Heart left ventricle (tissue), 16 donors: ENCODE results near the gene CD209. TPM values are rescaled to one million over a fixed set of nuclear protein-coding genes. Genes with fewer than 3 reads are reported as not detected.

Experiments
- ATAC-seq, 4 donors: fragments of 200-7000 bp; cut with Tn5 transposase; one replicate each; pipeline ENCODE4 v1.9.1; 2020 to 2022; ENCODE audit warnings: moderate library complexity in 4 of 4, mild to moderate bottlenecking in 3 of 4, moderate number of reproducible peaks in 1 of 4
- DNase-seq, 5 donors: peaks; one replicate each; pipeline ENCODE4 v3.0.0-alpha.2; 2020
- H3K27ac ChIP-seq, 12 donors: fragments of 200-600 bp; sonication (generic) in 4 of 12; one replicate each; pipeline versions ENCODE4 v1.5.0 to v1.8.0; 2016 to 2022; ENCODE audit warnings: mild to moderate bottlenecking in 2 of 12
- H3K27me3 ChIP-seq, 9 donors: fragments of 200-600 bp; sonication (generic) in 2 of 9; one replicate each; pipeline versions ENCODE4 v1.5.1 to v1.8.0; 2016 to 2022; ENCODE audit warnings: mild to moderate bottlenecking in 3 of 9
- H3K36me3 ChIP-seq, 9 donors: fragments of 200-600 bp; sonication (generic) in 2 of 9; one replicate each; pipeline versions ENCODE4 v1.5.0 to v1.8.0; 2018 to 2022; ENCODE audit warnings: mild to moderate bottlenecking in 2 of 9
- H3K4me1 ChIP-seq, 12 donors: fragments of 200-600 bp; sonication (generic) in 4 of 12; one replicate each; pipeline versions ENCODE4 v1.5.0 to v1.8.0; 2016 to 2022; ENCODE audit warnings: mild to moderate bottlenecking in 3 of 12
- H3K4me3 ChIP-seq, 12 donors: fragments of 200-600 bp; sonication (generic) in 4 of 12; one replicate each; pipeline versions ENCODE4 v1.5.0 to v1.8.0; 2017 to 2022; ENCODE audit warnings: mild to moderate bottlenecking in 9 of 12, moderate library complexity in 4 of 12
- H3K9me3 ChIP-seq, 12 donors: fragments of 200-600 bp; sonication (generic) in 4 of 12; one replicate each; pipeline versions ENCODE4 v1.5.0 to v1.8.0; 2016 to 2022; ENCODE audit warnings: mild to moderate bottlenecking in 1 of 12
- POLR2A ChIP-seq, 2 donors: fragments of 450-650 bp; IDR thresholded peaks; one replicate each; pipeline ENCODE4 v1.6.1; 2017; ENCODE audit warnings: antibody characterized with exemption in 2 of 2, mild to moderate bottlenecking in 2 of 2, moderate library complexity in 2 of 2
- WGBS, 4 donors: extraction: QIAGEN DNeasy Blood & Tissue Kit in 2 of 4; methylation state at CpG; one replicate each; pipeline versions ENCODE4 v1.1.5 to v1.1.7; 2013 to 2018; 5-methylcytosine and 5-hydroxymethylcytosine counted together
- intact Hi-C, 10 donors: fragments of 100-400 bp; cut with DNase I; formaldehyde crosslinking; loops; one replicate each; pipeline versions ENCODE4 v1.11.1 to v1.14.2; 2022
- polyA plus RNA-seq, 2 donors: library from polyadenylated mRNA; stranded (reverse); fragments of 200-250 nt; gene quantifications; one replicate each; pipeline ENCODE4 v1.2.3, GENCODE V29; 2013
- total RNA-seq, 9 donors: library from RNA; depleted of rRNA in 2 of 9; stranded (reverse); fragments of >200 nt in 2 of 9; fragmentation: NEBNext Ultra II Directional in 3 of 9; extraction: Animal tissue kit (Norgen Biotek cat#: 25700) in 3 of 9; gene quantifications; one replicate each; pipeline versions ENCODE4 v1.1.0 to v1.2.4, GENCODE V29; 2016 to 2023
- TF ChIP-seq, protein P1 (sequence below), 12 donors: fragments of 200-600 bp; sonication (generic) in 4 of 12; IDR thresholded peaks; one replicate each; pipeline versions ENCODE4 v1.5.0 to v1.8.0; 2018 to 2022; ENCODE audit warnings: antibody characterized with exemption in 12 of 12, mild to moderate bottlenecking in 5 of 12
- donor health status: ischemic (EF 13 %, LVEDD 7.1; RV severe dilation, severe dysfunction).
- donor health status: healthy with polysubstance abuse.
- donor health status: DM: no; HTN: yes; CAD: no.
- donor health status: DM: no; HTN: no; CAD: no.
- donor health status: ischemic (EF 25% LVEDD 6.9; RV normal size, moderate dysfunction).
- donor health status: ischemic (EF 25% LVEDD 5.7; RV mildly dilated, moderate dysfunction).
- donor health status: healthy.
- donor health status: DM: yes; HTN: yes; CAD: no.
- donor health status: ischemic (EF 35%, LVEDD 5.7; RV mildly dilated, moderate dysfunction).
- donor health status: nonischemic (EF 11% LVEDD 7.7; RV severe dilation, severe dysfunction).
- donor health status: DM: yes; HTN: yes; CAD: no.
- donor health status: PGD.
- donor health status: ischemic (EF 29% LVEDD 5.4; RV normal size, mild dysfunction).
- donor health status: nonischemic (EF 23%, LVEDD 6.1; RV moderate dilation, normal function).

The CD209 gene
- total and polyA plus RNA-seq, 11 donors = 0.53 to 56.2 (median 4.4) TPM

DNA sequence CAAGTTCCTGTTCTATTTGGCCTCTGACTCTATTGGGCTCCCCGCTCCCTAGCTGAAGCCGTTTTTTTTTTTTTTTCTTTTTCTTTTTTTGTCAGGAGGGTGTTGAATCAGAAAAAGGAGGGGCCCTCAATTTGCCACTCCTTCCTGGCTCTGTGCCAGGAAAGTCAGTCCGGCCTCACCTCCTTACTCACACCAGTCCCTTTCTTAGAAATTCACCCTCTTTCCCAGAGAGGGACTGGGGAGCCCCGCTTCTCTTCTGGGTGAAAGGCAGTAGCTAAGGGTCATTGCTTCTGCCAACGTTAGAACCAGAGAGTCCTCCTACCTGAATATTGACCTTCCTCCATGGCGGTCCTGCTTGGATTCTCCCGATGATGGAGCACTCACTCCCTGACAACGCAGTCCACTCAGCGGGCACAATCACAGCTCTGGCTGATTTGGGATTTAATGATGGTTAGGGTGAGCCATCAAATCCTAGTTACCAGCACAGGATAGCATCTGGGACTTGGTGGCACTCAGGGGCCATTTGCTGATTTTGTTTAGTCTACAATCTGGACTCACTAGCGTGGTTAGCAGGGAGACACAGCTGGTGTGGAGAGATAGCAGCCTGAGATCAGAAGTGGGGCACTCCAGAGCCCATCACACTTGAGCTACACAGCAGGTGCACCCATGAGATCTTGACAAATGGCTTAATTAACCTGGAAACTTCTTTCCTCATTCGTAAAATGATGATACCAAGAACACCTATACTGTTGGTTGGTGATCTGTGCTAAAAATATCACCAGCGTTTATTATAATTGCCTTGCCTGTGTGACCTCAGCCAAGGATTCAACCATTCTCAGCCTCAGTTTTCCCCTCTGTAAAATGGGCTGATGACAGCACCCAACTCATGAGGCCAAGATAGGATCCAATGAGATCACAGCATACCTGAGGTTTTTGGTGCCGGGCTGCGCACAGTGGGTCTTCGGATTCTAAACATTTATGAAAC lies 47.6 kb downstream of the CD209 start:
- ATAC-seq (no peak), DNase-seq (no peak)
- Histone ChIP-seq H3K4me3 (no peak overlapping the region), H3K27me3 (peaks cover 0 to 61% (median 19%) of the 10 kb centered on the region in 9 donors), H3K9me3 (no peaks in the 10 kb centered on the region), H3K36me3 (no peaks in the 10 kb centered on the region), H3K4me1 (peaks cover 0 to 19% (median 0%) of the 10 kb centered on the region in 12 donors), H3K27ac (no peak overlapping the region)
- intact Hi-C loops = no loop called here
- TF ChIP-seq, protein P1, sequence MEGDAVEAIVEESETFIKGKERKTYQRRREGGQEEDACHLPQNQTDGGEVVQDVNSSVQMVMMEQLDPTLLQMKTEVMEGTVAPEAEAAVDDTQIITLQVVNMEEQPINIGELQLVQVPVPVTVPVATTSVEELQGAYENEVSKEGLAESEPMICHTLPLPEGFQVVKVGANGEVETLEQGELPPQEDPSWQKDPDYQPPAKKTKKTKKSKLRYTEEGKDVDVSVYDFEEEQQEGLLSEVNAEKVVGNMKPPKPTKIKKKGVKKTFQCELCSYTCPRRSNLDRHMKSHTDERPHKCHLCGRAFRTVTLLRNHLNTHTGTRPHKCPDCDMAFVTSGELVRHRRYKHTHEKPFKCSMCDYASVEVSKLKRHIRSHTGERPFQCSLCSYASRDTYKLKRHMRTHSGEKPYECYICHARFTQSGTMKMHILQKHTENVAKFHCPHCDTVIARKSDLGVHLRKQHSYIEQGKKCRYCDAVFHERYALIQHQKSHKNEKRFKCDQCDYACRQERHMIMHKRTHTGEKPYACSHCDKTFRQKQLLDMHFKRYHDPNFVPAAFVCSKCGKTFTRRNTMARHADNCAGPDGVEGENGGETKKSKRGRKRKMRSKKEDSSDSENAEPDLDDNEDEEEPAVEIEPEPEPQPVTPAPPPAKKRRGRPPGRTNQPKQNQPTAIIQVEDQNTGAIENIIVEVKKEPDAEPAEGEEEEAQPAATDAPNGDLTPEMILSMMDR (IDR thresholded peaks at IDR 0.05) = no peak
- TF ChIP-seq POLR2A (IDR thresholded peaks at IDR 0.05) = no peak
- WGBS, 4 donors = 58 to 59% (median 59%) methylated on average over 15 of the region's 15 CpGs

DNA sequence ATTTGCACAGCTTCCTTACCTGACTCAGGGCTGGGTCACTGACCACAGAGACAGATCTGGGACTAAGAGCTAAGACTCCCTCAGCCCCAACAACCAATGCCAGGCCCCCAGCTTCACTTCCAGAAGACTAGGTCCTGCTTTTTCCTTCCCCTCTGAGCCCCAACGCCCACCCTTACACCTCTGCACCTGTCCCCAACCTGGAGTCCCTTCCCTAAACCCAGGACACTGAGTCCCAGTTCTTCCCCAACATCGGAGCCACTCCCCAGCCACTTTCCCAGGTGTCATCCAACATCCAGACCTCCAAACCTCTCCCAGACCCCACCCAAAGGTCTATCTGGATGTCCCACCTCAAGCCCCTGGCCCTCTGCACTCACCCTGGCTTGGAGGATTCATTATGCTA lies 48.3 kb downstream of the CD209 start:
- Histone ChIP-seq H3K9me3 (no peaks in the 10 kb centered on the region), H3K36me3 (no peaks in the 10 kb centered on the region), H3K4me1 (peaks cover 0 to 12% (median 0%) of the 10 kb centered on the region in 12 donors), H3K4me3 (no peak overlapping the region), H3K27me3 (peaks cover 0 to 56% (median 19%) of the 10 kb centered on the region in 9 donors), H3K27ac (no peak overlapping the region)
- intact Hi-C loops = no loop called here
- 41 to 58% (median 44%) methylated on average over 2 of the region's 2 CpGs for WGBS, 4 donors
- TF ChIP-seq POLR2A (IDR thresholded peaks at IDR 0.05) = no peak
- TF ChIP-seq, protein P1 (IDR thresholded peaks at IDR 0.05) = no peak
- no peak for DNase-seq
- ATAC-seq = no peak

DNA sequence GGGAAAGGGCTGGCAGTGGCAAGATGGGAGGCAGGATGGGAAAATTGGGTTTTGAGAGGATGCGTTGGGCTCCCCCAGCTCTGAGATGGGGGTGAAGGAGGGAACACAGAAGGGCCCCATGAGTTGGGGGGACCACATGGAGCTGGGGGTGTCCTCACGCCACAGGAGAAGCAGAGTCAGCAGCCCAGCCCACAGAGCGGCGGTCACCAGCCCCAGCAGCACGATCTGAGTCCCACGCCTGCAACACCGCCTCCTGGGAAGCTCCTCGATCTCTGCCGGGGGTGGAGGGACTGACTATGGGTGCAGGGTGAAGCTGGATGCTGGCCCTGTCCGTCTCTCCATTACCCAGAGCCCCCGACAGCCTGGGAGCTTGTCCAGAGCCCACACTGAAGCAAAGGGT lies 48.8 kb downstream of the CD209 start:
- no peak overlapping the region for H3K4me3 ChIP-seq
- no peaks in the 10 kb centered on the region for H3K9me3 ChIP-seq
- intact Hi-C loops = no loop called here
- H3K36me3 ChIP-seq = no peaks in the 10 kb centered on the region
- peaks cover 0 to 53% (median 19%) of the 10 kb centered on the region in 9 donors for H3K27me3 ChIP-seq
- peaks cover 0 to 9% (median 0%) of the 10 kb centered on the region in 12 donors for H3K4me1 ChIP-seq
- ATAC-seq (no peak), DNase-seq (no peak)
- H3K27ac ChIP-seq = no peak overlapping the region
- TF ChIP-seq, protein P1 (IDR thresholded peaks at IDR 0.05) = no peak
- no peak for TF ChIP-seq POLR2A (IDR thresholded peaks at IDR 0.05)
- WGBS, 4 donors = 22 to 32% (median 27%) methylated on average over 11 of the region's 11 CpGs

DNA sequence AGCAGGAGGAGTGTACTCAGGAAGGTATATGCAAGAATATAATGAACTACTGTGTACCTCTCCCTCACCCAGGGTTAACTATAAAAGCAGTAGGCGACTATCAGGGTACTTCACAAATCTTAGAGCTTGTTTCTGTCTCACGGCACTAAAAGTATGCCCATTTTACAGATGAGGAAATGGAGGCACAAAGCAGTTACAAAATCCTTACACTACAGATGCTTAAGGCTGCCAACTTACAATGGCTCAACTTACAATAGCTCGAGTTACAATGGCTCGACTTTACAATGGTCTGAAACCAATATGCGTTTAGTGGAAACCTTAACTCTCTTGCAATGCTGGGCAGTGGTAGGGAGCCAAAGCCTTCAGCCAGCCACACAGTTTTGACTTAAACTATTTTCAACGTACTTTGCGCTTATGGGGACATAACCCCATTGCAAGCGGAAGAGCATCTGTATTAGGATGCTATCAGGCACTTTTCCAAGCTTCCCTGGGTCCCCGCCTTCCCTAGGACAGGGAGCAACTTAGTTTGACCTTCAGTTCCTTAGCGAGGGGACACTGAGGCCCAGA lies 49.5 kb downstream of the CD209 start:
- no peak for ATAC-seq
- intact Hi-C loops = no loop called here
- TF ChIP-seq POLR2A (IDR thresholded peaks at IDR 0.05) = no peak
- TF ChIP-seq, protein P1 (IDR thresholded peaks at IDR 0.05) = no peak
- no peak for DNase-seq
- no peaks in the 10 kb centered on the region for H3K9me3 ChIP-seq
- no peak overlapping the region for H3K27ac ChIP-seq
- WGBS, 4 donors = 78 to 83% (median 79%) methylated on average over 10 of the region's 10 CpGs
- no peaks in the 10 kb centered on the region for H3K36me3 ChIP-seq
- H3K4me3 ChIP-seq = no peak overlapping the region
- H3K4me1 ChIP-seq = peaks cover 0 to 9% (median 0%) of the 10 kb centered on the region in 12 donors
- peaks cover 0 to 52% (median 19%) of the 10 kb centered on the region in 9 donors for H3K27me3 ChIP-seq
